Measurements from ENCODE around the gene RAP1GAP.
"Not testable (repeated sequence)": the region's sequence is repeated elsewhere in the genome, so short reads cannot be mapped to it uniquely, and the experiment has no call there.

Gene RAP1GAP

DNA sequence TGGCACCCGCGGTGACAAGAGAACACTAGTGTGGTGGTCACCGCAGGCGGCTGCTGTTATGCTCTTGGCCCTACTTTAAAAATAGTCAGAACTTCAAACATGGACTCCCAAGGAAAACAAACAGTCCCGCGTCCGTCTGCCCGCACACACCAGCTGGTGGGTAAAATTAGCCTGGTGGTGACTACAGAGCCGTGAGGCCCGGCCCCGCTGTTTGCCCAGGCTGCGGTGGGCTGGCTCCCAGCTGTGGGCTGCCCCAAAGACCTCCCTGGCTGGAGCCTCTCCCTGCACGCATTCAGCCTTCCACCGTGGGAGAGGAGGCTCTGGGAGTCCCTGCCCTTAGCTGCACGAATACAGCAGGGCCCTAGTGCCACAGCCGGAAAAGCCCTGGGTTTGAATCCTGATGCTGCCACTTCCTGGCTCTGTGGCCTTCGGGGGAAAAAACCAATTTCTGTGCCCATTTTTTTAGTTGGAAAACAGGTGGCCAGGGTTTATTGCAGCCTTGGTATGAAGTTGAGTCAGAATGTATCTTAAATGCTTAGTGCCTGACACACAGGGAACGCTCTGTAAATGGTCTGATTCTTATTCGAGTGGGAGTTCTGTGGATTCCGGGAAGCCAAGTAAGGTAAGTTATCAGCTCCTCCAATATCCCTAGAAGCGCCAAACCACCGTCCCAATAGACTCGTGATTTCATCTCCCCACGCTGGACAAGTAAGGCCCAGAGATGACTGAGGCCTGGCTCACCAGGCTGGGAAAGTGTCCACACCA, 101.7 kb downstream of the RAP1GAP start:
- peak; percentile 49 for DNase-seq

DNA sequence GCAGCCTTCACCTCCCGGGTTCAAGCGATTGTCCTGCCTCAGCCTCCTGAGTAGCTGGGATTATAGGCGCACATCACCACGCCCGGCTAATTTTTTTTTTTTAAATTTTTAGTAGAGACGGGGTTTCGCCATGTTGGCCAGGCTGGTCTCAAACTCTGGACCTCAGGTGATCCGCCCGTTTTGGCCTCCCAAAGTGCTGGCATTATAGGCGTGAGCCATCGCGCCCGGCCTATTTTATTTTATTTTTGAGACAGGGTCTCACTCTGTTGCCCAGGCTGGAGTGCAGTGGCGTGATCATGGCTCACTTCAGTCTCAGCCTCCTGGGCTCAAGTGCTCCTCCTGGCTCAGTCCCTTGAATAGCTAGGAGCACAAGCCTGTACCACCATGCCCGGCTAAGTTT, 102.8 kb downstream of the RAP1GAP start:
- not testable (repeated sequence) for DNase-seq

DNA sequence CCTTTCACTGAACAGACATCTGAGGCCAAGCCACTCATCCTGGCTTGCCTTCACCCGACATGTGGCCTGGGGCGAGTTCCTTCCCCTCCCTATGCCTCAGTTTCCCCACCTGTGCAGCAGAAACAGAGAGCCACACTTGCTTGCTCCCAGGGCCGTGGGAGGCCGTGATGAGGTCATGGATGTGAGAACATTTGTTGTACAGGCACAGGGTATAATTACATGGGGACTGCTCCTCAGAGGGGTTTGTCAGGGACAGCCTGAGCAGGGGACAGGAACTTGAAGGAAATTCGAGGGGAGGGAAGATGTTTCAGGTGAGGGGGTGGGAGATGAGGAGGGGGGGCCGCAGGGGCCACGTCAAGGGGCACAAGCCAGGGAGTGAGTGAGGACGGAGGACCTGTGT, 103.9 kb downstream of the RAP1GAP start:
- DNase-seq: no peak

DNA sequence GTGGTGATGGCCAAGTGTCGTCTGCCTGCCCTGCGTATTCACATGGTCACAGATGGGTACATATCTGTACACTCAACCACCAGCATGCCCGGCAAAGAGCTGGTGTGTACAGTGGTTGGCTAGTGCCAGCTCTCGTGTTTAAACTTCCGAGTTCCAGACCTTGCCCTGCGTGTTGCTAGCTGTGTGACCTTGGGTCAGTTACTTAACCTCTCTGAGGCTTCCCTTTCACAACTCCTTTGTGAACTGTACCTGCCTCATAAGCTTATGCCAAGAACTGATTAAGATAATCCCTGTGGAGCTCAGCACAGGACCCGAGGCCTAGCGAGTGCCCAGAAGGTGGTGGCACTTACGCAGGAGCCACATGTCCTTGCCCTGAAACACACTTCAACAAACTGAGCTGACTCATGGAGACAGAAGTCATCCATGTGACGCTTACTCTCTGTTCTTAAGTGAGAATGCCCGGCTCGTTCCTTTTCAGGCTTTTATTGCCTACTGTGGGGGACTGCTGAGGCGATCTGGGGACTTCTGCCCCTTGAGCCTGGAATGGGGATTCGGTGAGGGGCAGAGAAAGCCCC, 104.5 kb downstream of the RAP1GAP start:
- no peak for DNase-seq

DNA sequence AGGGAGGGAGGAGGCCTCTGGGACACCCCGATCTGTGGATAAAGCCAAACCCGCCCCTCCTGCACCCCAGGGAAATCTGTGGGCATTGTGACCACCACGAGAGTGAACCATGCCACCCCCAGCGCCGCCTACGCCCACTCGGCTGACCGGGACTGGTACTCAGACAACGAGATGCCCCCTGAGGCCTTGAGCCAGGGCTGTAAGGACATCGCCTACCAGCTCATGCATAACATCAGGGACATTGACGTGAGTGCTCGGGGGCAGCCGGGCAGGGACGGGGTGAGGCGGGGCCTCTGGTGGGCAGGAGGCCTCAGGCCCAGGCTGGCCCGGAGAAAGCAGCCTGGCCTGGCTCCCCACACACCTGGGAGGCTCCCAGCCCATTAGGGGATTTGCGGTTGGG, 105.2 kb downstream of the RAP1GAP start:
- DNase-seq: no peak

DNA sequence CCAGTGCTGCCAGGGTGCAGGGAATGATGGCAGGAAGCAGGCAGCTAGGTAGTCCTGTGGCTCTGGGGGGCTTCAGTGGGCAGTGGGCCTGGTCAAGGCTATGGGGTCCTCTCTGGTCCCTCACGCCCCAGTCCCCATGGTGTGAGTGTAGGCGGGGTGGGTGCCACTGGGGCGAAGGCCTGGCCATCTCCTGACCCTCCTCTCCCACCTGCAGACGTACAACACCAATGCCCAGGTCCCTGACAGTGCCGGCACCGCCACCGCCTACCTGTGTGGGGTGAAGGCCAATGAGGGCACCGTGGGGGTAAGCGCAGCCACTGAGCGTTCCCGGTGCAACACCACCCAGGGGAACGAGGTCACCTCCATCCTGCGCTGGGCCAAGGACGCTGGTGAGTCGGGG, 106.3 kb downstream of the RAP1GAP start:
- no peak for DNase-seq

DNA sequence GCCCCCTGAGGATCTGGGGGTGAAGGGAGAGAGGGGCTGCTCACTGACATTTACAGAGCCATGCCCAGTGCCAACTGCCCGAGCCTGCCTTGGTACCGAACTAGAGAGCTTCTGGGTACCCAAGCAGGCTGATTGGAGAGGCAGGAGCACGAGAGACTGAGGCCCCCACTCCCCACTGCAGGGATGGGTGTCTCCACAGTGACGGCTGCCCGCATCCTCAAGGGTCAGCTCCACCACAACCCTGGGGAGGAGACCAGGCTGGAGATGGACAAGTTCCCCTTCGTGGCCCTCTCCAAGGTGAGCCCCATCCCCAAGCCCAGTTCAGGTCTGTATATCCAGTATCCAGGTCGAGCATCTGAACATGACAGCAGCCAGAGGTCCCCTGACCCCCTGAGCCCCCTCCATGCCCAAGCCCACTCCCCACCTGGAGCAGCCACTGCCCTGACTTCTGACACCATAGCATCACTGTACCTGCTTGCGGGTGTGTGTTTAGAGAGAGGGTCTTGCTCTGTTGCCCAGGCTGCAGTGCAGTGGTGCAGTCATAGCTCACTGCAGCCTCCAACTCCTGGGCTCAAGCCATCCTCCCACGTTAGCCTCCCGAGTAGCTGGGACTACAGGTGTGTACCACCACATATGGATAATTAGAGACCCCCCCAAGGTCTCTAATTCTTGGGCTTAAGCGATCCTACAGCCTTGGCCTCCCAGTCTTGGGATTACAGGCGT, 108.1 kb downstream of the RAP1GAP start:
- DNase-seq: no peak

DNA sequence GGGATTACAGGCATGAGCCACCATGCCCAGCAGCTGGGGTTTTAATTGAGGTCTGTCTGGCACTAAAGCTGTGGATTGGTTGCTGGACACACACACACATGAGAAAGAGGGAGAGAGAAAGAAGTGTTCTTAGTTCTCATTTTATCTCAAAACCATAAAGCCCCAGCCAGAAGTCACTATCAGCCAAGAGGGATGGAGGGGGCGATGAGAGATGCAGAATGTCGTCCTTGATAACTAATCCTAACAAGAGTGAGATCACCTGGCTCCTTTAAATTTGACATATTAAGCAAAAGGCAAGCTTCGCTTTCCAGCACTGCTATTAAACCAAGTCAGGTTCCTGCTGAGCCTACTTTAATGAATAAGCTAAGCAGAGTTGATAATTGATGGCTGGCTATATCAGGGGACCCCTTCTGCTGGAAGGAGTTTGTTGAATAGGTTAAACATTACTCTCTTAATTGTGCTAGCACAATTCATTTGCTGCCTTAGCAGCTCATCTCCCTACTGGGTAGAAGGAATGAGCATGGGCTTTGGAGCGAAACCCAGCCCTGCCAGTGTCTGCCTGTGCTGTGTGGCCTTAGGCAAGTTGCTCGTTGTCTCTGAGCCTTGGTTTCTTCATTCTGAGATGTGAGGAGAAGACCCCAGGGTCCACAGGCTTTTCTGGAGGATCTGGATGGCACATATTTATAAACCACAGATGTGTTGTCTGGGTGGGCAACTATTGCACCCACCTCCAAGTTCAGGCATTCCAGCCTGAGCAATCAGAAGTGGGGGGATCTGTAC, 109.2 kb downstream of the RAP1GAP start:
- peak; percentile 55 for DNase-seq

DNA sequence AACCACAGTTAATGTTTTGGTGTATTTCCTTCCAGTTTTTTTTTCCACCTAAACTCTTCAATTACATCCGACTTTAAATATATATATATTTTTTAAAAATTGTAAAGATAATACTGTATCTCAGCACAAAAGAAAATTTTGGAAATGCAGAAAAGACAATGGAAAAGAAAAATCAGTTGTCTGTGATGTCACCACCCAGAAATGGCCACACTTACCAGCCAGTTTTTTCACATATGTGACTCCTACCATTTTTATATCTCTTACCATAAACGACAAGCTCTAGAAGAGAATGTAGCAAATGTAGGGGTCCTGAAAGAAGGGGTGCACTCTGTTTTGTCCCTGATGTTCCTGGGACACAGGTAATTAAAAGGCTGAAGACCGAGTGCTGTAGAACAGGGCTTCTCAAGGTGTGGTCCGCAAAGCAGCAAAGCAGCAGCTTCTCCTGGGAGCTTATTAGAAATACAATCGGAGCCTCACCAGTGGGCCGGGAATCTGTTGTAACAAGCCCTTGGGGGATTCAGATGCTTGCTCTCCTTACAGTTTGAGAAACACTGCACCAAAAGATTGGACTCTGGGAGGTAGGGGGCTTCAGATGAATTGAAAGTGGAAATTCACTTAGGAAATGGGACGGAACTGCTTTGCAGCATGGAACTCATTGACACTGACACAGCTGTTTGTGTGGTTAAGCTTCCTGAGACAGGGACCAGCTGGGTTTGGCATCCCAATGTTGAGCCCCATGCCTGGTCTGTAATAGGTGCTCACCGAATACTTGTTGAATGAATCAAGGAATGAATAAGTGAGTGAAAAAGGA, 115.8 kb downstream of the RAP1GAP start:
- DNase-seq: no peak

DNA sequence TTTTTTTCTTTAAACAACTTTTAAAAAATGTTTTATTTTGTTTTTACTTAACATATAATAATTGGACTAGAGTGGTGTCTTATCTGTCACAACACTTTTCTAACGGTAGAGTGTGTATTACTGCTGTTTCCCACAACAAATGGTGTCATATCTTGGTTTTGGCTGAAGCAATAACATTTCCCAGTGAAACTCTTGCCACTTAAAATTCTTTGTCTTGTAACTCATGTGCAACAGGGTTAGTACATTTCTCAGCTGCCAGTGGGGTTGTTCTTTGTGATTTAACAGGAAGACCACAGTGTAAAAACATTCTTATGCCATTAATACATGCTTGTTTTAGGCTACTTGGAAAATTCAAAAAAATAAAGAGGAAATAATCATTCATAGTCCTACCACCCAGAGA, 116.4 kb downstream of the RAP1GAP start:
- no peak for DNase-seq

DNA sequence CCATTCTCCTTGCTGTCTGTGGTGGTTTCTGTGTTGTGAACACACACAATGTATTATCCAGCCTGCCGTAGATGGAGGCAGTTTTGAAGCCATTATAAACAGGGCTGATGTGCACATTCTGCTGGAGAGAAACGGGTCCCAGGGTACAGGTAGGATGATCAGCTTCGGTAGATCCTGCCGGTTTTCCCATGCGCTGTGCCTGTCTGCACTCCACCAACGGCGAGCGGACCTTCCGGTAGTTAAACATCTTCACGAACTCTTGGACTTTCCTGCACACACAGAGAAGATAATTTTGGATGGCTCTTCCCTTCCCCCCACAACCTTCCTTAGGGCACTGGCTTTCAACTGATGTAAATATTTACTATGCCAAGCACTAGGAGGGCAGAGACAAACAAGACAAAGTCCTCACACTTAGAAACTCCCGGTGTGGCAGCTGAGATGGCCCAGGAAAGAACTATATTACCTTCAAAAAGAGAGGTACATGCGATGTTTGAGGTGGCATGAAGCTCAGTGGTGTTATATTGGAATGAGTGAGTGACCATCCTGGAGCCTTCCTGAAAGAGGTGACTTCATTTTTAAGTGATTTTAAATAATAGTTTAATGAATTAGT, 118.2 kb downstream of the RAP1GAP start:
- peak; percentile 49 for DNase-seq

DNA sequence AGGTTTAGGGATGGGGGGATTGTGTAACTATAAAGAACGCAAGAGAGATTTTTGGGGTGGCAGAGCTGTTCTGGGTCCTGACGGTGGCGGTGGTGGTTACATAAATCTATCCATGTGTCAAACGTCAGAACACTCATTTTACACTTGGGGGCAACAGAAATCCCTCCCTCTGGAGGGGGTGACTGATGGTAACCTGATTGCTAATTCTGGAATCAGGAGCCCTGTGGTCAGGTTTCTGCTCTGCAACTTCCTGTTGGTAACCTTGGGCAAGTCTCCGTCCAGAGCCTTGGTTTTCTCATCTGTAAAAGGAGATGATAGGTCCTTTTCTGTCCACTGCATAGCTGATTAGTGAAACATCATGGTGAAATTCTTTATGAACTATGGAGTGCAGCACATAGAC, 119.1 kb downstream of the RAP1GAP start:
- peak; percentile 14 for DNase-seq

DNA sequence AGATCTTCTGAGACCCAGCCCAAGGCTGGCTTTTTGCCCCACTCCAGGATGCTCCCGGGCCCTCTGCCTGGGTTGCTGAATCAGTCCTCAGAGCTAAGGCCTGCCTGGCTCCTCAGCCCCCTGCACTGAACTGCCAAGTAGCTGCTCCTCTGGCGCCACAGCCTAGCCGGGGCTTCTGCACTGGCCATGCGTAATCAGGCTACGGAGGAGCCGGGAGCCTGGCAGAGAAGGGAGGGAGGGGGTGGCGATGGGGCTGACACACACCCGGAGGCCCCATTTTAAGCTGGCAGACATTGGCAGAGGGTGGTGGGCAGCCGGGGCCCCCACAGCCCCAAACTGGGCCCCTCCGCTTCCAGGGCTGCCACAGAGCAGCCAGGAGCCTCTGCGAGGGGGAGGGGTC, 121.3 kb downstream of the RAP1GAP start:
- DNase-seq: no peak

Data from NCI-H69 (cell line).